MM.1S (cell line): Measurements from ENCODE around the gene VAC14.

Experiments
- EZH2 ChIP-seq: fragments of 300-600 bp; sonication (generic); optimal IDR thresholded peaks from 2 replicates; pipeline ENCODE3; 2017; ENCODE audit warnings: low read depth, mild to moderate bottlenecking, antibody characterized with exemption, low read length, mixed read lengths
- EZH2phosphoT487 ChIP-seq: fragments of 300-600 bp; sonication (generic); IDR thresholded peaks from 2 replicates; pipeline ENCODE4 v1.6.1; 2018; ENCODE audit warnings: antibody characterized with exemption, low read length
- TF ChIP-seq, protein P1 (sequence below): fragments of 300-600 bp; sonication (generic); IDR thresholded peaks from 2 replicates; pipeline ENCODE4 v1.5.1; 2016; ENCODE audit warnings: antibody characterized with exemption, low read length, mixed read lengths

GRCh38 chr16:70709457-70709856, 91.5 kb downstream of the VAC14 start:
- TF ChIP-seq, protein P1, sequence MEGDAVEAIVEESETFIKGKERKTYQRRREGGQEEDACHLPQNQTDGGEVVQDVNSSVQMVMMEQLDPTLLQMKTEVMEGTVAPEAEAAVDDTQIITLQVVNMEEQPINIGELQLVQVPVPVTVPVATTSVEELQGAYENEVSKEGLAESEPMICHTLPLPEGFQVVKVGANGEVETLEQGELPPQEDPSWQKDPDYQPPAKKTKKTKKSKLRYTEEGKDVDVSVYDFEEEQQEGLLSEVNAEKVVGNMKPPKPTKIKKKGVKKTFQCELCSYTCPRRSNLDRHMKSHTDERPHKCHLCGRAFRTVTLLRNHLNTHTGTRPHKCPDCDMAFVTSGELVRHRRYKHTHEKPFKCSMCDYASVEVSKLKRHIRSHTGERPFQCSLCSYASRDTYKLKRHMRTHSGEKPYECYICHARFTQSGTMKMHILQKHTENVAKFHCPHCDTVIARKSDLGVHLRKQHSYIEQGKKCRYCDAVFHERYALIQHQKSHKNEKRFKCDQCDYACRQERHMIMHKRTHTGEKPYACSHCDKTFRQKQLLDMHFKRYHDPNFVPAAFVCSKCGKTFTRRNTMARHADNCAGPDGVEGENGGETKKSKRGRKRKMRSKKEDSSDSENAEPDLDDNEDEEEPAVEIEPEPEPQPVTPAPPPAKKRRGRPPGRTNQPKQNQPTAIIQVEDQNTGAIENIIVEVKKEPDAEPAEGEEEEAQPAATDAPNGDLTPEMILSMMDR, result no peak
- TF ChIP-seq EZH2phosphoT487, result no peak
- no peak for TF ChIP-seq EZH2
